ENCODE data around the gene RAPGEF3.

GRCh38 chr12:47721431-47721973 lies 37.2 kb downstream of the RAPGEF3 start:
- no peak for TF ChIP-seq POLR2A (IDR thresholded peaks at IDR 0.05; ENCODE audit: low read length)
- TF ChIP-seq GATA1 (IDR thresholded peaks at IDR 0.05; ENCODE audit: low read depth, low read length) = no peak

Measured in erythroblast (primary cell).